Endothelial cell of umbilical vein (primary cell): ENCODE results near the gene ALDH1L1.

Source experiments
- CTCF ChIP-seq, 2 donors: IDR thresholded peaks; 1 replicate in 1 of 2; 2 replicates in 1 of 2; pipeline ENCODE4 v1.5.1; 2011; ENCODE audit warnings: low read length in 2 of 2, mild to moderate bottlenecking in 2 of 2, moderate library complexity in 2 of 2, control low read depth in 1 of 2, inconsistent platforms in 1 of 2, low read depth in 1 of 2; ENCODE audit not compliant: insufficient read depth in 1 of 2; ENCODE audit errors: extremely low read depth in 1 of 2
- EZH2 ChIP-seq: IDR thresholded peaks from 2 replicates; pipeline ENCODE4 v1.6.1; 2012; ENCODE audit warnings: borderline replicate concordance, low read depth, mild to moderate bottlenecking, moderate library complexity, low read length, inconsistent platforms; ENCODE audit not compliant: severe bottlenecking
- FOS ChIP-seq: IDR thresholded peaks from 2 replicates; pipeline ENCODE4 v1.6.1; 2011; ENCODE audit warnings: mild to moderate bottlenecking, low read length, moderate library complexity, borderline replicate concordance; ENCODE audit not compliant: insufficient read depth
- GATA2 ChIP-seq: IDR thresholded peaks from 2 replicates; pipeline ENCODE4 v1.7.0; 2011; ENCODE audit warnings: low read depth, mild to moderate bottlenecking, moderate library complexity, mixed read lengths, low read length; ENCODE audit not compliant: insufficient read length, insufficient read depth
- JUN ChIP-seq: IDR thresholded peaks from 2 replicates; pipeline ENCODE4 v1.6.1; 2011; ENCODE audit warnings: borderline replicate concordance, low read depth; ENCODE audit not compliant: insufficient read length, insufficient read depth
- MAX ChIP-seq: IDR thresholded peaks from 2 replicates; pipeline ENCODE4 v1.6.1; 2011; ENCODE audit not compliant: insufficient read depth, insufficient read length
- MYC ChIP-seq: IDR thresholded peaks from one replicate; pipeline ENCODE4 v1.6.1; 2011; ENCODE audit warnings: mild to moderate bottlenecking, low read depth, low read length
- POLR2A ChIP-seq: IDR thresholded peaks from 2 replicates; pipeline ENCODE4 v1.6.1; 2012; ENCODE audit warnings: low read depth, mild to moderate bottlenecking, control low read depth, low read length
- POLR2AphosphoS5 ChIP-seq: IDR thresholded peaks from 2 replicates; pipeline ENCODE4 v1.6.1; 2012; ENCODE audit warnings: low read depth, mild to moderate bottlenecking, control low read depth, low read length, moderate library complexity; ENCODE audit not compliant: insufficient read depth

DNA sequence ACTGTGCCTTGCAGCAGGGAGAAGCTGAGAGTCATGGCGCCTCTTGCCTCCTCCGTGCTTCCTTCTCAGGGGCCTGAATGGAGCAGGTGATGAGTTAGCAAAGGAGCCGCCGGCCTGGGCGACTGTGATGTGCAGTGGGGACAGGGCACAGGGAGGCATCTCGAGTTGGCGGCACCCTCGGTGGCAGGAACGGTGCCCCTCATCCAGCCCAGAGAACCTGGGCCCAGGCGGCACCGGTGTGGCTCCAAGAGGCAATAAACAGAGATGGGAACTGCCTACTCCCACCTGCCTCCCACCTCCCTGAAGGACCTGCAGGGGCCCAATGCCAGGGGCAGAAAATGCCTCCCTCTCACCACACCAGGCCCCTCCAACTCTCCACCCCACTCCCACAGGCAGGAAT lies 102.6 kb downstream of the ALDH1L1 start:
- TF ChIP-seq EZH2 (no peak), MAX (no peak), MYC (no peak), CTCF (IDR thresholded peaks at IDR 0.05; ENCODE audit: extremely low read depth in 1 of 2, insufficient read depth in 1 of 2, low read depth in 1 of 2, low read length in 2 of 2) (no peak), POLR2AphosphoS5 (no peak), POLR2A (no peak), FOS (no peak), GATA2 (no peak), JUN (no peak)
